Kidney epithelial cell (primary cell): Measurements from ENCODE around the gene DRAM1. TPM values are rescaled to one million over a fixed set of nuclear protein-coding genes. Genes with fewer than 3 reads are reported as not detected.

Experiments
- DNase-seq: peaks from one replicate; pipeline ENCODE4 v3.0.0-alpha.2; 2010; ENCODE audit warnings: low read depth
- H3K27me3 ChIP-seq: 2 replicates; pipeline ENCODE4 v1.6.0; 2011; ENCODE audit warnings: low read length; ENCODE audit not compliant: control insufficient read depth, insufficient read depth
- H3K36me3 ChIP-seq: 2 replicates; pipeline ENCODE4 v1.5.1; 2011; ENCODE audit warnings: low read length; ENCODE audit not compliant: control insufficient read depth, insufficient read depth
- H3K4me3 ChIP-seq: 2 replicates; pipeline ENCODE4 v1.5.1; 2011; ENCODE audit warnings: low read depth, mild to moderate bottlenecking, control low read depth, low read length
- total RNA-seq: library from RNA; depleted of rRNA; stranded (reverse); fragments of >200 nt; gene quantifications from 2 replicates; pipeline ENCODE4 v1.2.3, GENCODE V29; 2015
- TF ChIP-seq, protein P1 (sequence below): IDR thresholded peaks from 2 replicates; pipeline ENCODE4 v1.5.1; 2011; ENCODE audit warnings: mild to moderate bottlenecking, moderate library complexity, low read length, control low read depth, inconsistent platforms; ENCODE audit not compliant: insufficient read depth, poor library complexity, severe bottlenecking

The DRAM1 gene, protein sequence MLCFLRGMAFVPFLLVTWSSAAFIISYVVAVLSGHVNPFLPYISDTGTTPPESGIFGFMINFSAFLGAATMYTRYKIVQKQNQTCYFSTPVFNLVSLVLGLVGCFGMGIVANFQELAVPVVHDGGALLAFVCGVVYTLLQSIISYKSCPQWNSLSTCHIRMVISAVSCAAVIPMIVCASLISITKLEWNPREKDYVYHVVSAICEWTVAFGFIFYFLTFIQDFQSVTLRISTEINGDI
- total RNA-seq, result 35.5 and 44.1 TPM in 2 replicates

DNA sequence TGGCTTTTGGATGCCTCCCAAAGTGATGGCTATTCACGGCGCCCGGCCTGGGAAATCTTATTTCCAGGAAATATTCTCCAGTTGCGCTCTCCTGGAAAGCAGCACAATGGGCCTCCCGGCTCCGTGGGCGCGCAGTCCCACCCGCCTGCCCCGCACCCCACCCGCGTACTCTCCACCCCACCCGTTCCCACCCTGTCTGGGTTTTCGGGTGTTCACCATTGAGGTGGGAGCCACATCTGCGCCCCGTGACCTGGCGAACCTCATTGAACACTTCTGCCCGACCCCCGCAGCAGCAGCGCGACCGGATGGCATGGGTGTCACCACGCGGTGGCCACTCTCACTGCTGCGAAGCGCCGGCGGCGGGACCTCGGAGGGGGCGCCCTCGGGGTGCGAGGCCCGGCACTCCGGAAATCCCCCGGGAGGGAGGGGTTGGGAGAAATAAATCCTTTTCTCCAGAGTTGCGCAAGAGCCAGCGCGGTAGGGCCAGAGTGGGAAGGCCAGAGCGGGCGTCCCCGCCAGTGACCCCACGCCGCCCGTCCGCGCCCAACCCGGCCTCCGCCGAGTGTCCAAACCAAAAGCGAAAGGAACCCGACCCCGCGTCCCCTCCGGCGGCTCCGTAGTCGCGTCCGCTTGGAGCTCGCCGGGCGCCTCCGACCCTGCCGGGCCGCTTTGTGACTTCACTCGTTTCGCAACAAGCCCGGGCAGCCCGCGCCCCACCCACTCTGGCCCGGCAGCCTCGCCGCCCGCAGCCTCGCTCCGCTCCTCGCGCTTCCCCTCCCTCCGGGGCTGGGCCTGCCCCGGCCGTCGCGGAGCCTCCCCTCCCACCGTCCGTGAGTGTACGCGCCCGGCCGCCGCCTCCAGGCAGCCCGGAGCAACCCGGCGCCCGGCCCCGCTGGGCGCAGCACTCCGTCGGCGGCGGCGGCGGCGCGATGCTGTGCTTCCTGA, at the start of gene DRAM1:
TSS of gene DRAM1 (plus strand) at position 720 of the 945 bp plus-strand sequence. CDS start at position 930, 210 bp downstream.
- Histone ChIP-seq H3K4me3 (peak within 1 kb of the TSS; percentile 82), H3K36me3 (no peaks in the 10 kb centered on the region), H3K27me3 (no peaks in the 10 kb centered on the region)
- TF ChIP-seq, protein P1, sequence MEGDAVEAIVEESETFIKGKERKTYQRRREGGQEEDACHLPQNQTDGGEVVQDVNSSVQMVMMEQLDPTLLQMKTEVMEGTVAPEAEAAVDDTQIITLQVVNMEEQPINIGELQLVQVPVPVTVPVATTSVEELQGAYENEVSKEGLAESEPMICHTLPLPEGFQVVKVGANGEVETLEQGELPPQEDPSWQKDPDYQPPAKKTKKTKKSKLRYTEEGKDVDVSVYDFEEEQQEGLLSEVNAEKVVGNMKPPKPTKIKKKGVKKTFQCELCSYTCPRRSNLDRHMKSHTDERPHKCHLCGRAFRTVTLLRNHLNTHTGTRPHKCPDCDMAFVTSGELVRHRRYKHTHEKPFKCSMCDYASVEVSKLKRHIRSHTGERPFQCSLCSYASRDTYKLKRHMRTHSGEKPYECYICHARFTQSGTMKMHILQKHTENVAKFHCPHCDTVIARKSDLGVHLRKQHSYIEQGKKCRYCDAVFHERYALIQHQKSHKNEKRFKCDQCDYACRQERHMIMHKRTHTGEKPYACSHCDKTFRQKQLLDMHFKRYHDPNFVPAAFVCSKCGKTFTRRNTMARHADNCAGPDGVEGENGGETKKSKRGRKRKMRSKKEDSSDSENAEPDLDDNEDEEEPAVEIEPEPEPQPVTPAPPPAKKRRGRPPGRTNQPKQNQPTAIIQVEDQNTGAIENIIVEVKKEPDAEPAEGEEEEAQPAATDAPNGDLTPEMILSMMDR, result peak; percentile 9
- no peak for DNase-seq

DNA sequence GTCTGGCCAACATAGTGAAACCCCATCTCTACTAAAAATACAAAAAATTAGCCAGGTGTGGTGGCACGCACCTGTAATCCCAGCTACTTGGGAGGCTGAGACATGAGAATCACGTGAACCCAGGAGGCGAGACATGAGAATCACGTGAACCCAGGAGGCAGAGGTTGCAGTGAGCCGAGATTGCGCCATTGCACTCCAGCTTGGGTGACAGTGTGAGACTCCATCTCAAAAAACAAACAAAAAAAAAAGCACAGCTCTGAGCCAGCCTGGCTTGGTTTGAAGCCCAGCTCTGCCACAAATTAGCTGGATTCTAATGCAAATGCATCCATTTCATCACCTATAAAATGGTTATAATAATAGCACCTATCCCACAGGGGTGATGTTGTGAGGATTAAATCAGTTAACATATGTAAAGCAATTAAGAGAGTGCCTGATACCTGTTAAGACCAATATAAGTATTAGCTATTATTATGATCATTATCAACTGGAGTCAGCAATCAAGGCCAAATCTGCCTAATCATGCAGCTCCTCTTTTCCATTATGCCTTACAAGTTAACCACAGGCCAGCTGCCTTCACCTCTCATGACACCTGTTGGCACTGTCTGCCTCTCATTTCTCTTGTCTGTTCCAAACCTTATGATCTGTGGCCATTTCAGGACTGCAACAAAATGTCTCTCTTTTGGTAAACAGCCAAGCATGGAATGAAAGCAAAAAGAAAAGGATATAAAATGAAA, 48.8 kb upstream of the DRAM1 start:
- Histone ChIP-seq H3K36me3 (no peaks in the 10 kb centered on the region), H3K4me3 (no peak overlapping the region), H3K27me3 (no peaks in the 10 kb centered on the region)
- DNase-seq, result no peak
- TF ChIP-seq, protein P1, result no peak

DNA sequence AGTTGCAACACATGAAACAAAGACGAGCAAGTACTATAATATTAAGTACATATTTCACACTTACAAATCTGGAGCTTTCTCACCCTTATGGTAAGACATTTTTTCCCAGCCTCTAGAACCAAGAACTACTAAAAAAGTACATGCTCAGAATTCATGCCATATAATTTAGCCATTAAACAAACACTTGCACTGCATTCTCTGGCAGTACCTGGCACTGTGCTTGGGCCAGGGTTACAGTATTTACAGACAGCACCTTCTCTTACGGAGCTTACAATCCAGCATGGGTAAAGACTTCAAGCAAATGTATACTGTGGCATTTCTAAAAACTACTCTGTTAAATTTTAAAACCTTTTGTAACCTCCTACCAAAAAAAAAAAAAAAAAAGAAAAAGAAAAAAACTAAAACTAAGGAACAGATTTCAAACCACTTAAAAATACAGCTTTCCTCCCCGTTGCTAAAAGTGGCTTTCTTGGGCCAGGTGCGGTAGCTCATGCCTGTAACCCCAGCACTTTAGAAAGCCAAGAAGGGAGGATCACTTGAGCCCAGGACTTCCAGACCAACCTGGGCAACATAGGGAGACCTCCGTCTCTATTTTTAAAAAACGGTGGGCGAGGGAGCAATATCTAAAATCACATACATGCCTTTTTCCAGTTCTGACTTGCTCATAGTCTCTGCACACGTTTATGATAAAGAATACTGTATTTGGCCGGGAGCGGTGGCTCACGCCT, 47.6 kb upstream of the DRAM1 start:
- Histone ChIP-seq H3K27me3 (no peaks in the 10 kb centered on the region), H3K4me3 (peak overlapping the region; percentile 61), H3K36me3 (no peaks in the 10 kb centered on the region)
- TF ChIP-seq, protein P1, result no peak
- DNase-seq, result no peak

DNA sequence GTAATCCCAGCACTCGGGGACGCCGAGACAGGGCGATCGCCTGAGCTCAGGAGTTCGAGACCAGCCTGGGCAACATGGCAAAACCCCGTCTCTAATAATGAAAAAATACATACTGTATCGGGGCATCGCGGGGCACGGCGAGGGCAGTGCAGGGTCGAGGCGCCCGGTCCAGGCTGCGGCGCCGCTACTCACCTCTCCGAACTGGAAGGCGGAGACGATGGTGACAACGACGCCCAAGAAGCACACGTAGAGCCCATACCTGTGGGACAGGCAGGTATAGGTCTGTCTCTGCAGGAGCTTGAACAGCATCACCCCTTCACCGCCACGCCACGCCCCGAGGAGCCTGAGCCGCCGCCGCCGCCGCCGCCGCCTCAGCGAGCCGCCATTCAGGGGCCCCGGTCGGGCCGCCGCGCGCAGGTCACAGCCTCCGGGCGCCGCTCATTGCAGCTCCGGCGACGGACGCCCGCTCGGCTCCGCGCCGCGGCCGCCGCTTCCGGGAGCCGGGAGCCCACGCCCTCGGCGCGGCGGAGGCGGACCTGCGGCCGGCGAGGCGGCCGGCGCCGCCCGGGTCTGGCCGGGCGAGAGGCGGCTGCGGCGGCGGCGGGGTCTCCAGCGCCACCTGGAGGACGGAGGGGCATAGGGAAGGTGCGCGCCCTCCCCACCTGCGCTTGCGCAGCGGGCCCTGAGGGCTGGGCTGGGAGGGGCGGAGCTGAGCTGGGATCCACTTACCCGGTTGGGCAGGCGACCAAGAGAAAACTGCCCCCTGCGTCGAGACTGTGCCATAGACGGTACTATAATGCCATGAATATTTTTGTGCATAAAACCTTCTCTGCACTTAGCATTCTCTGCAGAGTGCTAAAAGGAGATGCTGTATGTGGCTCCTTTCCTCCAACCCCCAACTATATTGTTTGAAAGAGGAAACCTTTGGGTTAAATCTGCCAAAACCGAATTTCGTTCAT, 46.7 kb upstream of the DRAM1 start, which contains the start of gene GNPTAB:
TSS of gene GNPTAB (minus strand) at position 593 of the 959 bp plus-strand sequence. CDS start at position 309, 284 bp downstream.
- Histone ChIP-seq H3K4me3 (peak within 1 kb of the TSS; percentile 61), H3K27me3 (no peaks in the 10 kb centered on the region), H3K36me3 (no peaks in the 10 kb centered on the region)
- peak; percentile 58 for DNase-seq
- TF ChIP-seq, protein P1, result peak; percentile 67

DNA sequence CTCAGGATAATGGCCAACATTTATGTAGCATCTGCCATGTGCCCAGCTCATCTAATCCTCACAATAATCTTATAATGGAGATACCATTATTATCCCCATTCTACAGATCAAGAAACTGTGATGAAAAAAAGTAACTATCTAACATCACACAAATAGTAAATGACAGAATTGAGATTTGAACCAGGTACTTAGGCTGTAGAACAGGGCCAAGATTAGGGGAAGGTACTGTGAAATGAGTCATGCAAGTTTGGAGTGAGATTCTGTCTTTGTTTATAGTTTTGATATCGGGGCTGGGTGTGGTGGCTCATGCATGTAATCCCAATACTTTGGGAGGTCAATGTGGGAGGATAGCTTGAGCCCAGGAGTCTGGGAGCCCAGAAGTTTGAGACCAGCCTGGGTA, 45.4 kb upstream of the DRAM1 start:
- TF ChIP-seq, protein P1, result no peak
- no peak overlapping the region for H3K4me3 ChIP-seq
- no peaks in the 10 kb centered on the region for H3K27me3 ChIP-seq
- H3K36me3 ChIP-seq, result no peaks in the 10 kb centered on the region
- no peak for DNase-seq
